Middle frontal gyrus (tissue), 1 donor: ENCODE measurements around the gene ANKMY1.
"Not testable (repeated sequence)": the region's sequence is repeated elsewhere in the genome, so short reads cannot be mapped to it uniquely, and the experiment has no call there.

ENCODE experiments used
- DNase-seq: peaks from one replicate; pipeline ENCODE4 v3.0.0-alpha.2; 2015; ENCODE audit warnings: low spot score; ENCODE audit errors: extremely low spot score

ANKMY1 gene

GRCh38 chr2:240568678-240569522 lies 11.1 kb upstream of the ANKMY1 start:
- DNase-seq = peak; percentile 64

GRCh38 chr2:240567872-240568677 lies 10.3 kb upstream of the ANKMY1 start, which contains the start of gene RNPEPL1:
RNPEPL1 (plus strand) TSS chr2:240568484; CDS start chr2:240568587, 103 bp downstream.
- no peak for DNase-seq

DNA sequence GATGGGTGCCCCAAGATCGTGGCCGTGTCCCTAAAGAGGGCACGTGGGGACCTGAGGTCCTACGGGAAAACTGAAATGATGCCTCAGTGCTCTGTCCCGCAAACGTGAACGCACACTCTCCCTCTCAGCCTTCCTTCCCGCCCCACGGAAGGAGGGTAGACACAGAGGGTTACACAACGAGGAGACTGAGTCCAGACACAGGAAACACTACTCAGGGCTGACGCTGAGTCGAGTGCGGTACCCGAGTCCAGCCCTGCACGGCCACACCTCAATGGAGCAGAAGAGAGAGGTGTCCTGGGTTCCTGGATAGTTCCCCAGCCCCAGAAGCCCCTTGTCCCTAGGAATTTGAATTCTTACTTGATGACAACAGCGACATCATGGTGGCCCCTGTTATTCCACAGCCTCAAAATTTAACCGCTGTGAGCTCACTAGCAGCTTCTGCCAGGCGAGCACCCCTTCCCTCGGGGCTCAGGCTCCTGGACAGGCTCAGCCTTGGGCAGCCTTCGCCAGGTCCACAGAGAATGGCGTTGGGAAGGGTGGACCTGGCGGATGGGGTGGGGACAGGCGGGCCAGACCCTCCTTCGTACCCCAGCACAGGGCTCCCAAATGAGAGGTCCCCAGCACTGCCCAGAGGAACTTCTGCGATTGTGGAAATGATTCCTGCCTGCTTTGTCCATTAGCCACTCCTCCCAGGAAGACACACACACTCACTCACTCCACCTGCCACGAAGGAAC lies 9.5 kb upstream of the ANKMY1 start:
- DNase-seq = no peak

DNA sequence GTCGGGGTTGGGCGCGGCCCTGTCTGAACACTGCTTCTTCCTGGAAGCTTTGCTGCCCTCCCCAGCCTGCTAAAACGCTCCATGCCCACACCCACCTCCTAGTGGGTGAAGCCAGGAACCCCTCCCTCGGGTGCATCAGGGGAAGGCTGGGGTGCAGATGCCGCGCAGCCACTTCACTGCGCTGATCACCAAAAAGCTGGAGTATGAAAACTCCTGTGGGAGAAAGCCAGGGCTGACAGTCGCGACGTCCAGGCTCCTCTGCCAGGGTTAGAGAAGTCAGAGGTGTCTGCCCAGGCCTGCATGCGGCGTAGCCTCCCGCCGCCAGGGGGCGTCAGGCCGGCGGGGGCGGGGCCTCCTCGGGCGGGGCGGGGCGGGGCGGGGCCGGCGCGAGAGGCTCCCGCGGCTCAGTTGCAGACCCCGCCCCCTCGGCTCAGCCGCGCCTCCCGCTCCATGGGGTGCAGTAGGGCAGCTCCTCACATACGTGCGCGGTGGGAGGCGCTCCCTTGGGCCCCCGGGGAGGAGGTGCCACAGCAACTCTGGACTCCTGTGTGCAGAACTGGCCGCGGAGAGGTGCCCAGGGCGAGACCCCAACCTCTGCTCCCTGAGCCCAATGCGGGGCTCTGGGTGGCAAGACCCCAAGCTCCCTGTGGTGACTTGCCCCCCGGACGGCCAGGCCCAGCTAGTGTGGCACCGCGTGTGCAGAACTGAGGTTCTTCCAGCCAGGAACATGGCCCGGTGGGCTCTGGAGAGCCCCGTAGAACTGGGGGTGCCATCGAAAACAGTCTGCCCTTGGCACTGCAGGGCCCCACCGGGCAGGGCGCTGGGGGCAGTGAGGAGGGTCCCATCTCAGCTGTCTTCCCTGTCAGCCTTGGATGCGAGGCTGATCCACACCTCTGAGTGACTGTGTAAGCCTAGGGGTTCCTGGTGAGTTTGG lies 8.7 kb upstream of the ANKMY1 start:
- DNase-seq = peak; percentile 73

DNA sequence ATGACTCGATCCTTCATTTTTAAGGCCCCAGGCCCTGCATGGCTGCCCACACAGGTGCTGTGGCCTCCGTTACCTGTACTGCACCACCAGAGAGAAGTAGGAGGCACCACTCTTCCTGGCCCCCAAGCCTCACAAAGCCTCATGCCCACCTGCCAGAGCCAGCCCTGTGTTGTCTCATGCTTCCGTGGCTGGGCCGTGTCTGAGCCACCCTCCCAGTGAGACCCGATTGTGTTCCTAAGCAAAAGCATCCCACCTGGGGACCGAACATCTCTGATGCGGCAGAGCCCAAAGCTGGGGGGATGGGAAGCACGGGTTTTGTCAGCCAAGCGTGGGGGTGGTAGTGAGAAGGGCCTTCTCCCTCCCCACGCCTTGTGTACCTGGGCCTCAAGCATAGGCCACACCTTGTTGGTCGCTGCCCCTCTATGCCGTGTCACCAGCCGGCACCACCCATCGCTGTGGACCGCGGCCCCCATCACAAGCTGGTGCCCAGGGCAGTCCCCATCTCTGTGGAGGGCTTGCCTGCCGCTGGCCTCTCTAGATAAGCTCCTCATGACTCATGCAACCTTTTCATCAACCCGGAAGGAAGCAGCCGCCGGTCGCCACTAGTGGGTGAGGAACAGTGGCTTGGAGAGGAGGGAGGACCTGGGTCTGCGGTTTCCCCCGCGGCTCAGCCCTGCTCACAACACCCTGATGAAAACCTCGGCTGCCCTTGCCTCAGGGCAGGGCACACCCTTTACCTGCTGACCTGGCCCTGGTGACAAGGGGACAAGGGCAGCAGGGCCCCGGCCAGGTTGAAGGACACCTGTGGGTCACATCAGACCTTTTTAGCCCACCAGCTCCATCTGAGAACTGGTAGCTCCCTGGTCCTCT lies 7.8 kb upstream of the ANKMY1 start:
- DNase-seq = no peak

DNA sequence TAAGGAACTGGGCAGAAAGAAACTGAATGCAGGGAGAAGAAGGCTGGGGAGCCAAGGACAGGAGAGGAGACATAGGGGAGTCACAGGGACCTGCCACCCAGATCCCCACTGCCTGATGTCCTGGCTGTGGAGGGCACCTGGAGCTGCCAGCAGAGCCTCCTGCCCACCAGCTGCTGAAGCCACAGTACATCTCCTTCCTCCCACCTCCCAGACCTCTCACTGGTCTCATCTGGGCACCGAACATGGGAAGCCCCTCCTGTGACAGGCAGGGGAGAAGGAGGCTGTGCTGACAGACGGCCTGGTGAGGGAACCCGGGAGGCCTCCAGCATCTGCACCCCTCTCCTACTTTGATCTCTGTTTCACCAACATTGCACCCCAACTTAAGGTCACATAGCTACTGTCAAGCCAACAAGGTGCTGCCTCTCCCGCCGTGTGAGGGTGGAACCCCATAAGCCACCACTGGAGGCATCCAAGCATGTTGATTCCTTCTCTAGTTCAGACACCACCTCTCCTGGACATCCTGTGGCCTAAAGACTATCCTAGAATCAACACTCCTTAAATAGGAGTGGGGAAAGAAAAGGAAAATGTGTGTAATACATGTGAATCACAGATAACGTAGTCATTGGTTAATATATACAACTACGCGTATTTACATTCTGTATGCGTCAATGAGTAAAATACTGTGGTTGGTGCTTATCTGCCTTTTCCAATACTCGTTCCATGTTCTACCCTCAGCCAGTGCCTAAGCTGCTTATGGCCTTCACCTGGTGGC lies 7.0 kb upstream of the ANKMY1 start:
- no peak for DNase-seq

GRCh38 chr2:240563951-240564560 lies 6.3 kb upstream of the ANKMY1 start:
- no peak for DNase-seq

DNA sequence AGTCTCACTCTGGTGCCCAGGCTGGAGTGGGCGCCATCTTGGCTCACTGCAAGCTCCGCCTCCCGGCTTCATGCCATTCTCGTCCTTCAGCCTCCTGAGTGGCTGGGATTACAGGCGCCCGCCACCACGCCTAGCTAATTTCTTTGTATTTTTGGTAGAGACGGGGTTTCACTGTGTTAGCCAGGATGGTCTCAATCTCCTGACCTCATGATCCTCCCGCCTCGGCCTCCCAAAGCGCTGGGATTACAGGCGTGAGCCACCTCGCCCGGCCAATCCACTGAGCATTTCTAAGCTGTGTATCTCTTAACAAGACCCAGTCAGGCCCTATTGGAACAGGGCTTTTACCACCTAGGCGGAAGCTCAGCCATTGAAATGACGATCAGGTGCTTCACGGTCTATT lies 5.4 kb upstream of the ANKMY1 start:
- not testable (repeated sequence) for DNase-seq

GRCh38 chr2:240561325-240561971 lies 3.7 kb upstream of the ANKMY1 start:
- no peak for DNase-seq

- DNase-seq = peak; percentile 97
These were observed 2.9 kb upstream of the ANKMY1 start for GRCh38 chr2:240560480-240561324.

- peak; percentile 86 for DNase-seq
These were observed 2.3 kb upstream of the ANKMY1 start, which contains the start of gene DUSP28 for GRCh38 chr2:240560084-240560479. DUSP28 (plus strand) TSS chr2:240560357; CDS start chr2:240560685, 328 bp downstream.

- no peak for DNase-seq
These were observed 1.5 kb upstream of the ANKMY1 start for GRCh38 chr2:240559286-240559685.

GRCh38 chr2:240558236-240558761 lies 511 bp upstream of the ANKMY1 start:
- no peak for DNase-seq

DNA sequence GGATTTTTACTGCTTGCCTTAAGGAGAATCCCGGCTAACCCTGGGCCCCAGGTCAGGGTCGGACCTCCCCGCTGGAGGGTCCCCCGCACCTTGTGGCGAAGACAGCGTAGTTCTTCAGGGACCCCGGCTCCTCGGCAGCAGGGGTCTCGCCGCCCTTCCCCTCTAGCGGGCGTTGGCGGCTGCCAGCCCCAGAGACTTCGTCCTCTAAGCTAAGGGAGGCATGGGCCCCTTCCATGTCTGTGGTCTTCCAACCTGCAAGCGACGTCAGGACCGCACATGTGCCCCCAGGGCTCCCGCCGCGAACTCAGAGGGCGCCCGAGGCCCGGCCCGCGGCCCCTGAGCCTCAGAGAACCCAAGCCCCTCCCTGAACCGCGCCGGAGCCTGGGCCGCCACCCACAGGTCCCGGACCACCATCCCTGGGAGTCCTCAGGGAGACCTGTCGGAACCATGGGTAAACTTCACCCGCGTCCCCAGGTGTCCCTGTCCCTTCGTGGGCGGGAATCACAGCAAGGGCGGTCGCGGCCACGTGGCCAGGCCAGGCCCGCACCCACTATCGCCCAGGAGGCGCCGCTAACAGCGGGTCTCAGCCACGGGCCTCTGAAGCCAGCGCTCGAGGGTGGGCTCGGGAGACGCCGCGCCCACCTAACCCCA lies 562 bp downstream of the ANKMY1 start:
- DNase-seq = no peak

DNA sequence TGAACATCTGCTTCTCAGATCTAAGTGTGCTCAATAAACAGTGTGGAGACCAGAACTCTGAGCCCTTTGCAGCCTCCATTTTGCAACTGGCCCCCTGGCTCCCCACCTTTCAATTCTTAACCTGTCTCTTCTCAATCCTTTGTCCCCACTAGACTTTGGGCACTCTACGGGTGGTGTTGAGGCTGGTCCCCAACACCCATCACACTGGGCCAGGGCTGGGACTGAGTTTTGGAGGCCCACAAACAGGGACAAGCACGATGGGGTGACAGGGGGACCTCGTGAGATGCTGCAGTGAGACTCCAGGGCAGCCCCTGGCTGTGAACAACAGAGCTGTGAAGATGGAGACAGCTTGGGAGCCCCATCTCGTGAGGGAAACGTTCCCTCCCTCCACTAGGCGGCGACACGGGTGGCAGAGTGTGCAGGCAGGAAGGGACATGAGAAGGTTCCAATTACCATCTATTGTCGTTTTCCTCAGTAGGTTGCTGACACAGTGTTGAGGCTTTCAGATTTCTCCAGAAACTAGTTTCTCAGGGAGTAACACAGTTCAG lies 1.2 kb downstream of the ANKMY1 start:
- no peak for DNase-seq
